ENCODE data around the gene FAM110A. TPM values are rescaled to one million over a fixed set of nuclear protein-coding genes. Genes with fewer than 3 reads are reported as not detected.

The FAM110A gene
- total RNA-seq, 2 experiments from 2014 or later: 16.2 to 28.2 TPM

DNA sequence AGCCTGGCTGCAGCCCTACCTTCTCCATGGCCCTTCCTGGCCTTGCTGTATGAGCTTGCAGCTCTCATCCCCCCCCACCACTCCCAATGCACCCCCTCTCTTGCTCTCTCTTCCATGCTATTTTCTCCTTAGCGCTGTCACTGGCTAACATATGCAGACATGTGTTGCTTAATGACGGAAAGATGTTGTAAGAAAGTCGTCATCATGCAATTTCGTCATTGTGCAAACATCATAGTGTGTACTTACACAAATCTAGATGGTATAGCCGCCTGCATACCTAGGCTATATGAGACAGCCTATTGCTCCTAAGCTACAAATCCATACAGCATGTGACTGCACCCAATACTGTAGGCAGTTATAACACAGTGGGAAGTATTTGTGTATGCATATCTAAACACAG lies 55.6 kb downstream of the FAM110A start:
- H3K4me1 ChIP-seq (ENCODE audit: insufficient read depth, low read length, poor library complexity, severe bottlenecking): no peaks in the 10 kb centered on the region
- CTCF ChIA-PET (ENCODE audit: unreplicated experiment): no interaction called here
- no peaks in the 10 kb centered on the region for H3K36me3 ChIP-seq (ENCODE audit: insufficient read depth, low read length)
- no peaks in the 10 kb centered on the region for H4K20me1 ChIP-seq (ENCODE audit: insufficient read depth, low read length)
- H2AFZ ChIP-seq (ENCODE audit: low read length): no peak overlapping the region
- H3K4me2 ChIP-seq (ENCODE audit: low read length): no peak overlapping the region
- no peak overlapping the region for H3K27ac ChIP-seq (ENCODE audit: low read depth, low read length, poor library complexity, severe bottlenecking)
- intact Hi-C loops (cut with micrococcal nuclease; ENCODE audit: unreplicated experiment): loop anchor here (10.0 kb wide), 1 partner anchor 74 kb away; no protein-coding TSS in a partner anchor
- TF ChIP-seq, protein P1, sequence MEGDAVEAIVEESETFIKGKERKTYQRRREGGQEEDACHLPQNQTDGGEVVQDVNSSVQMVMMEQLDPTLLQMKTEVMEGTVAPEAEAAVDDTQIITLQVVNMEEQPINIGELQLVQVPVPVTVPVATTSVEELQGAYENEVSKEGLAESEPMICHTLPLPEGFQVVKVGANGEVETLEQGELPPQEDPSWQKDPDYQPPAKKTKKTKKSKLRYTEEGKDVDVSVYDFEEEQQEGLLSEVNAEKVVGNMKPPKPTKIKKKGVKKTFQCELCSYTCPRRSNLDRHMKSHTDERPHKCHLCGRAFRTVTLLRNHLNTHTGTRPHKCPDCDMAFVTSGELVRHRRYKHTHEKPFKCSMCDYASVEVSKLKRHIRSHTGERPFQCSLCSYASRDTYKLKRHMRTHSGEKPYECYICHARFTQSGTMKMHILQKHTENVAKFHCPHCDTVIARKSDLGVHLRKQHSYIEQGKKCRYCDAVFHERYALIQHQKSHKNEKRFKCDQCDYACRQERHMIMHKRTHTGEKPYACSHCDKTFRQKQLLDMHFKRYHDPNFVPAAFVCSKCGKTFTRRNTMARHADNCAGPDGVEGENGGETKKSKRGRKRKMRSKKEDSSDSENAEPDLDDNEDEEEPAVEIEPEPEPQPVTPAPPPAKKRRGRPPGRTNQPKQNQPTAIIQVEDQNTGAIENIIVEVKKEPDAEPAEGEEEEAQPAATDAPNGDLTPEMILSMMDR (conservative IDR thresholded peaks at IDR 0.05; ENCODE audit: low read length): no peak
- no peak for TF ChIP-seq EZH2phosphoT487 (IDR thresholded peaks at IDR 0.05; ENCODE audit: borderline replicate concordance, low read depth, low read length)
- BruUV-seq (replicated peaks): no TSS peak
- H3K9me2 ChIP-seq (ENCODE audit: insufficient read depth, low read length): no peaks in the 10 kb centered on the region
- no peaks in the 10 kb centered on the region for H3K79me2 ChIP-seq (ENCODE audit: insufficient read depth, low read depth, low read length)
- no peaks in the 10 kb centered on the region for H3K9me3 ChIP-seq (ENCODE audit: low read length)
- no peak overlapping the region for H3K4me3 ChIP-seq (ENCODE audit: low read depth, low read length, poor library complexity, severe bottlenecking)
- no peak for DNase-seq (ENCODE audit: low spot score)
- POLR2A ChIA-PET: no interaction called here

DNA sequence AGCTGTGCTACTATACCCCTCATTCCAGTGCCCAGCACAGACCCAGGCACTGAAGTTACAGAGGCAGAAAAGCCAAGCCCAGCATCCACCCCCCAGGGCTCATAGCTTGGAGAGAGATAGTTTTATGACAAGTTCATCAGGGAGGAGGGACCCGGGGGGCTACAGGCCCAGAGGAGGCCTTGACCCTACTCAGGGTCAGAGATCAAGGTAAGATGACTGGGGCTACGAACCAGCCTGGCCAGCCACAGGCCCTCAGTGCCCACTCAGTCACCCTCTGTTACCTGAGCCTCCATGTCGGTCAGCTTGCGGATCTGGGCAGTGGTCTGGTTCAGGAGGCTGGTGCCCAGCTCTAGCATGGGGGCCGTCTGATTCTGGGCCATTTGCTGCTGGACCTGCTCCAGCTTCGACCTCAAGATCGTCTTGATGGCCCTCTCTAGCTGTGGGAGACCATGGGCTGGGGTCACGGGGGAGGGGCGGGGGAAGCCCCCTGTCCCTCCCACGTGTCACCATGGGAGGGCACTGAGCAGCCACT lies 56.5 kb downstream of the FAM110A start:
- H3K79me2 ChIP-seq (ENCODE audit: insufficient read depth, low read depth, low read length): no peaks in the 10 kb centered on the region
- H3K4me2 ChIP-seq (ENCODE audit: low read length): no peak overlapping the region
- H3K27ac ChIP-seq (ENCODE audit: low read depth, low read length, poor library complexity, severe bottlenecking): no peak overlapping the region
- H3K9me3 ChIP-seq (ENCODE audit: low read length): no peaks in the 10 kb centered on the region
- H2AFZ ChIP-seq (ENCODE audit: low read length): no peak overlapping the region
- no peaks in the 10 kb centered on the region for H3K4me1 ChIP-seq (ENCODE audit: insufficient read depth, low read length, poor library complexity, severe bottlenecking)
- no peak for DNase-seq (ENCODE audit: low spot score)
- no peaks in the 10 kb centered on the region for H4K20me1 ChIP-seq (ENCODE audit: insufficient read depth, low read length)
- intact Hi-C loops (cut with micrococcal nuclease; ENCODE audit: unreplicated experiment): loop anchor here (10.0 kb wide), 1 partner anchor 75 kb away; no protein-coding TSS in a partner anchor
- POLR2A ChIA-PET: no interaction called here
- BruUV-seq (replicated peaks): no TSS peak
- no peaks in the 10 kb centered on the region for H3K9me2 ChIP-seq (ENCODE audit: insufficient read depth, low read length)
- CTCF ChIA-PET (ENCODE audit: unreplicated experiment): no interaction called here
- H3K4me3 ChIP-seq (ENCODE audit: low read depth, low read length, poor library complexity, severe bottlenecking): no peak overlapping the region
- TF ChIP-seq EZH2phosphoT487 (IDR thresholded peaks at IDR 0.05; ENCODE audit: borderline replicate concordance, low read depth, low read length): no peak
- TF ChIP-seq, protein P1 (conservative IDR thresholded peaks at IDR 0.05; ENCODE audit: low read length): no peak
- no peaks in the 10 kb centered on the region for H3K36me3 ChIP-seq (ENCODE audit: insufficient read depth, low read length)

DNA sequence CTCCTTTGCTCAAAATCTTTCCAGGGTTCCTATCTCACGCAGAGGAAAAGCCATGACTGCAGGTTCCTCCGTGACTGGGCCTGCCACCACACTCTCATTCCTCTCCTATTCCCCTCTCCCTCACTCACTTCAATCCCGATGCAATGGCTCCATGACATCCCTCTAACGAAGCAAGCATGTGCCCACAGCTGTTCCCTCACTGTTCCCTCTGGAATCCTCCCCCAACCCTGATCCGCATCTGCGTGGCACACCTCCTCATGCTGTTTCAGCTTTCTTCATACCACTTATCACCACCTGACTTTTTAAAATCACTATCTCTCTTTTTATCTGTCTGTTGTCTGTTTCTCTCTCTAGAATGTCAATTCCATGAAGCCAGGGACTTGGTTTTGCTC lies 57.1 kb downstream of the FAM110A start:
- ChIA-PET CTCF (ENCODE audit: unreplicated experiment) (no interaction called here), POLR2A (no interaction called here)
- Histone ChIP-seq H3K9me3 (ENCODE audit: low read length) (no peaks in the 10 kb centered on the region), H3K36me3 (ENCODE audit: insufficient read depth, low read length) (no peaks in the 10 kb centered on the region), H2AFZ (ENCODE audit: low read length) (no peak overlapping the region), H3K27ac (ENCODE audit: low read depth, low read length, poor library complexity, severe bottlenecking) (no peak overlapping the region), H3K4me2 (ENCODE audit: low read length) (no peak overlapping the region), H4K20me1 (ENCODE audit: insufficient read depth, low read length) (no peaks in the 10 kb centered on the region), H3K79me2 (ENCODE audit: insufficient read depth, low read depth, low read length) (no peaks in the 10 kb centered on the region), H3K9me2 (ENCODE audit: insufficient read depth, low read length) (no peaks in the 10 kb centered on the region), H3K4me3 (ENCODE audit: low read depth, low read length, poor library complexity, severe bottlenecking) (no peak overlapping the region), H3K4me1 (ENCODE audit: insufficient read depth, low read length, poor library complexity, severe bottlenecking) (no peaks in the 10 kb centered on the region)
- DNase-seq (ENCODE audit: low spot score): no peak
- TF ChIP-seq, protein P1 (conservative IDR thresholded peaks at IDR 0.05; ENCODE audit: low read length): no peak
- TF ChIP-seq EZH2phosphoT487 (IDR thresholded peaks at IDR 0.05; ENCODE audit: borderline replicate concordance, low read depth, low read length): no peak
- intact Hi-C loops (cut with micrococcal nuclease; ENCODE audit: unreplicated experiment): no loop called here
- no TSS peak for BruUV-seq (replicated peaks)
